Activated naive CD8-positive, alpha-beta T cell treated with anti-CD3 and anti-CD28 coated beads, Interleukin-2, amount 50 U/mL, for 24 hours (primary cell): Measurements from ENCODE around the gene GABRD.

Source experiments
- ATAC-seq: fragments of 150-1000 bp; cut with Tn5 transposase; one replicate; pipeline ENCODE4 v1.10.0; 2021
- DNase-seq: peaks from one replicate; pipeline ENCODE4 v3.0.0; 2021
- H3K27ac Mint-ChIP-seq: one replicate; pipeline ENCODE4 v1.8.0; 2021; ENCODE audit warnings: mild to moderate bottlenecking, mixed read lengths
- H3K27me3 Mint-ChIP-seq: one replicate; pipeline ENCODE4 v1.8.0; 2021; ENCODE audit warnings: mixed read lengths
- H3K36me3 Mint-ChIP-seq: one replicate; pipeline ENCODE4 v1.8.0; 2021; ENCODE audit warnings: low read depth, mixed read lengths
- H3K4me1 Mint-ChIP-seq: one replicate; pipeline ENCODE4 v1.8.0; 2021; ENCODE audit warnings: mixed read lengths
- H3K4me3 Mint-ChIP-seq: one replicate; pipeline ENCODE4 v1.8.0; 2021; ENCODE audit warnings: mild to moderate bottlenecking, moderate library complexity, mixed read lengths
- H3K9me3 Mint-ChIP-seq: one replicate; pipeline ENCODE4 v1.8.0; 2021; ENCODE audit warnings: mixed read lengths

Gene GABRD

GRCh38 chr1:2056955-2057590, 37.9 kb downstream of the GABRD start:
- H3K36me3 Mint-ChIP-seq, result no peaks in the 10 kb centered on the region
- H3K9me3 Mint-ChIP-seq, result no peaks in the 10 kb centered on the region
- no peaks in the 10 kb centered on the region for H3K27me3 Mint-ChIP-seq
- no peak overlapping the region for H3K27ac Mint-ChIP-seq
- no peak overlapping the region for H3K4me3 Mint-ChIP-seq
- no peaks in the 10 kb centered on the region for H3K4me1 Mint-ChIP-seq
- DNase-seq (no peak), ATAC-seq (no peak)

- Mint-ChIP-seq H3K4me1 (no peaks in the 10 kb centered on the region), H3K27me3 (no peaks in the 10 kb centered on the region), H3K27ac (no peak overlapping the region), H3K9me3 (no peaks in the 10 kb centered on the region), H3K36me3 (no peaks in the 10 kb centered on the region), H3K4me3 (no peak overlapping the region)
- no peak for ATAC-seq
- DNase-seq, result no peak
These were observed 40.3 kb downstream of the GABRD start for GRCh38 chr1:2059290-2059953.

DNA sequence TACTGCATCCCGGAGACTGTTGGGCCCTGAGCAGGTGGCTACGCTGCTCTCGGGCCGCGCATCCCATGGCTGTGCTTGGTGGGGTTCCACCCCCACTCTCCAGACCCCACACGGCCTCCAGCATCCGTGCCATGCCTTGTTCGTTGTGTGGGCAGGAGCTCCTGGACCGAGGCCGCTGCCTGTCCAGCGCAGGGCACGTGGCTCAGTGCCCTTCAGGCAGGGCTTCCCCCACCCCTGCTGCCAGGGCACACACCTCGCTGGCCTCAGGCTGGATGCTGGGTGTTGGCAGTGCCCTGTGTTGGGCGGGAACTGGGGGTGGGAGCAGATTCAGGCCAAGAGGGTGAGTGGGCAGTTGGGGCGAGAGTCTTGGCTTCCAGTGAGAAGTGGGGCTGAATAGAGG, 40.9 kb downstream of the GABRD start:
- ATAC-seq (no peak), DNase-seq (no peak)
- H3K36me3 Mint-ChIP-seq, result peaks cover 5% of the 10 kb centered on the region
- H3K27me3 Mint-ChIP-seq, result no peaks in the 10 kb centered on the region
- no peaks in the 10 kb centered on the region for H3K4me1 Mint-ChIP-seq
- H3K9me3 Mint-ChIP-seq, result peaks cover 3% of the 10 kb centered on the region
- H3K27ac Mint-ChIP-seq, result no peak overlapping the region
- H3K4me3 Mint-ChIP-seq, result no peak overlapping the region

GRCh38 chr1:2060535-2060934, 41.4 kb downstream of the GABRD start:
- H3K36me3 Mint-ChIP-seq, result peaks cover 5% of the 10 kb centered on the region
- H3K4me1 Mint-ChIP-seq, result no peaks in the 10 kb centered on the region
- ATAC-seq (no peak), DNase-seq (no peak)
- H3K4me3 Mint-ChIP-seq, result no peak overlapping the region
- H3K9me3 Mint-ChIP-seq, result peaks cover 4% of the 10 kb centered on the region
- no peak overlapping the region for H3K27ac Mint-ChIP-seq
- no peaks in the 10 kb centered on the region for H3K27me3 Mint-ChIP-seq

- Mint-ChIP-seq H3K4me3 (no peak overlapping the region), H3K36me3 (peaks cover 10% of the 10 kb centered on the region), H3K9me3 (peaks cover 9% of the 10 kb centered on the region), H3K27me3 (no peaks in the 10 kb centered on the region), H3K27ac (no peak overlapping the region), H3K4me1 (no peaks in the 10 kb centered on the region)
- no peak for DNase-seq
- no peak for ATAC-seq
These were observed 42.1 kb downstream of the GABRD start for GRCh38 chr1:2061065-2061778.

DNA sequence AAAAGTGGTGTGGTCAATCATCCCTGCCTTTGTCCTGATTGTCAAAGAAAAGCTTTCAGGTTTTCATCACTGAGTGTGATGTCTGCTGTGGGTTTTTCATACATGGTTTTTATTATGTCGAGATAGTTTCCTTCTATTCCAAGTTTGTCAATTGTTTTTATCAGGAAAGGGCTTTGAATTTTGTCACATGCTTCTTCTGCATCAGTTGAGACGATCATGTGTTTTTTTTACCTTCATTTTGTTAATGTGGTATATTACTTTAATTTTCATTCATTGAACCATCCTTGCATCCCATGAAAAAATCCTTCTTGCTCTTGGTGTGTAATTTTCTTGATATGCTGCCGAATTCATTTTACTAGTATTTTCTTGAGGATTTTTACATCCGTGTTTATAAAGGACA, 46.6 kb downstream of the GABRD start:
- no peaks in the 10 kb centered on the region for H3K27me3 Mint-ChIP-seq
- ATAC-seq, result no peak
- DNase-seq, result no peak
- H3K4me1 Mint-ChIP-seq, result no peaks in the 10 kb centered on the region
- H3K36me3 Mint-ChIP-seq, result peaks cover 12% of the 10 kb centered on the region
- peaks cover 9% of the 10 kb centered on the region for H3K9me3 Mint-ChIP-seq
- no peak overlapping the region for H3K27ac Mint-ChIP-seq
- no peak overlapping the region for H3K4me3 Mint-ChIP-seq

GRCh38 chr1:2067393-2067792, 48.2 kb downstream of the GABRD start:
- H3K27me3 Mint-ChIP-seq, result no peaks in the 10 kb centered on the region

DNA sequence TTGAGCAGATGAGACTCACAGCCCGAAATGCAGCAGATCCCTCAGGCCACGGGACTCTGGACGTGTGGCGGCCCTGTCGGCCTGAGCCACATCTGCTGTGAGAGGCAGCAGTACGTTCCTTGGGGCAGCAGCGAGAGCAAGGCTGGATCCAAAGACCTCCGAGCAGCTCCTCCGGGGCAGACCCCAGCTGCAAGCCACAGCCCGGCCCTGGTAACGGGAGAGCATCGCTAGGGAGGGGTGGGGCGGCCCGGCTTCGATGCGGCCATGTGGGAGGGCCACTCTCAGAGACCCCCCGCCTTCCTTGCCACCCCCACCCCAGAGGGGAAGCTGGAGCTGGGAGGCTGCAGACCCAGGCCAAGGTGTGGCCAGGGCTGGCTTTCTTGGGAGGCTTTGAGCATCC, 48.8 kb downstream of the GABRD start:
- Mint-ChIP-seq H3K9me3 (peaks cover 9% of the 10 kb centered on the region), H3K36me3 (peaks cover 12% of the 10 kb centered on the region), H3K4me1 (peaks cover 10% of the 10 kb centered on the region), H3K27ac (no peak overlapping the region), H3K4me3 (no peak overlapping the region), H3K27me3 (no peaks in the 10 kb centered on the region)
- no peak for DNase-seq
- ATAC-seq, result no peak

More at GRCh38 chr1:2067393-2067792, 48.2 kb downstream of the GABRD start:
- H3K36me3 Mint-ChIP-seq, result peaks cover 12% of the 10 kb centered on the region
- H3K27ac Mint-ChIP-seq, result no peak overlapping the region
- peaks cover 9% of the 10 kb centered on the region for H3K9me3 Mint-ChIP-seq
- H3K4me3 Mint-ChIP-seq, result no peak overlapping the region
- no peak for ATAC-seq
- DNase-seq, result no peak
- H3K4me1 Mint-ChIP-seq, result peaks cover 6% of the 10 kb centered on the region

DNA sequence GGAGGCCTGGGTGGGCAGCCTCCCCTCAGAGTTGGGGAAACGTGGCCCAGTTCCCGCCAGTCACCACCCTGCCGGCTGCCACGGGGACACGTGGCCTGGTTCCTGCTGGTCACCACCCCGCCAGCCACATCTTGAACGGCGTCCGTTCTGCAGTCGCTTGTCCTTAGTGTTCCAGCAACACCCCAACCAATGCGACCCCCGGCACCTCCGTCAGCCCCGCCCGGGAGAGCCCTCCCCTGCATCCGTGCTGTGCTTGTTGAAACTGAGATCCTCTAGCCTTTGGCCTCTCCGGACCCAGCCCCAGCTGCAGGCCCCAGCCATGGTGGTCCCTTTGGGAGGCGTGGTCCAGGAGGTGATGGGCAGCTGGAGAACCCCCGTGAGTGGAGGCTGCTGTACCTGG, 49.8 kb downstream of the GABRD start:
- Mint-ChIP-seq H3K9me3 (peaks cover 9% of the 10 kb centered on the region), H3K4me3 (no peak overlapping the region), H3K36me3 (peaks cover 12% of the 10 kb centered on the region), H3K4me1 (peaks cover 10% of the 10 kb centered on the region), H3K27ac (no peak overlapping the region), H3K27me3 (no peaks in the 10 kb centered on the region)
- no peak for DNase-seq
- ATAC-seq, result no peak

- Mint-ChIP-seq H3K36me3 (peaks cover 8% of the 10 kb centered on the region), H3K27me3 (no peaks in the 10 kb centered on the region), H3K4me1 (peaks cover 10% of the 10 kb centered on the region), H3K4me3 (no peak overlapping the region), H3K27ac (no peak overlapping the region), H3K9me3 (peaks cover 6% of the 10 kb centered on the region)
- no peak for DNase-seq
- ATAC-seq, result no peak
These were observed 50.9 kb downstream of the GABRD start for GRCh38 chr1:2070016-2070415.

- Mint-ChIP-seq H3K9me3 (peaks cover under 1% of the 10 kb centered on the region), H3K27ac (no peak overlapping the region), H3K4me3 (no peak overlapping the region), H3K4me1 (peaks cover 10% of the 10 kb centered on the region), H3K36me3 (peaks cover 5% of the 10 kb centered on the region), H3K27me3 (no peaks in the 10 kb centered on the region)
- DNase-seq (no peak), ATAC-seq (no peak)
These were observed 51.8 kb downstream of the GABRD start for GRCh38 chr1:2070800-2071530.

DNA sequence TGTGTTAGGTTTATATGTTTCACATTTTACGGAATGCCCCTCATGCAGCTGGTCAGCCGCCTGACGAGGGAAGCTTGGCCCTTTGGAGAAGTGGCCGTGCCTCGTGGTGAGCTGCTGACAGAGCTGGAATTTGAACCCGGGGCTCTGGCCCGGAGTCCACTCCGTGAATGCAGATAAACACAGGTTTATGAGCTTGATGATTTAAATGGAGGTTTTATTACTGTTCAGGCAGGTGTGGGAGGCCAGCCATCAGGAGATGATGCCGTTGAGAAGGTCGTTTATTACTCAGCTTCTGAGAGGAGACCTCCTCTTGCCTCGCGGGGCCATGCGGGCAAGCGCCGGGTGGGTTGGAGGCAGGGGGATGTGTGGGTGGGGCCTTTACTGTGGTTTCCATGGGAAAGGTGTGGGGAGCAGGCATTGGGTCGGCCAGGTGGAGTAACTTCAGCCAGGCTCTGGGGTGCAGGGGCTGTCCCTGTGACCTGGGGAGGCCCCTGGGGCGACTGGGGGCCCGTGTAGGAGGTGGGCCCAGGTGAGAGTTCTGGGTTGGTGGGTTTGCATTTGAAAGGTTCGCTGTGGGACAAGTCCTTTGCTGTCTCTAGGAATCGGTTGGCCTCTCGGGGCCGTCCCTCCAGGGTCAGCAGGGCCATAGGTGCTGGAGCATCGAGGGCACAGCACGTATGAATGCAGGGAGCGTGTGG, 53.1 kb downstream of the GABRD start:
- H3K9me3 Mint-ChIP-seq, result peaks cover 6% of the 10 kb centered on the region
- peaks cover 10% of the 10 kb centered on the region for H3K36me3 Mint-ChIP-seq
- no peaks in the 10 kb centered on the region for H3K27me3 Mint-ChIP-seq
- peak overlapping the region; percentile 62 for H3K27ac Mint-ChIP-seq
- no peak overlapping the region for H3K4me3 Mint-ChIP-seq
- ATAC-seq, result peak; percentile 74
- peak; percentile 49 for DNase-seq
- peaks cover 10% of the 10 kb centered on the region for H3K4me1 Mint-ChIP-seq

- no peak overlapping the region for H3K27ac Mint-ChIP-seq
- peaks cover 10% of the 10 kb centered on the region for H3K4me1 Mint-ChIP-seq
- H3K27me3 Mint-ChIP-seq, result no peaks in the 10 kb centered on the region
- H3K9me3 Mint-ChIP-seq, result peaks cover 12% of the 10 kb centered on the region
- H3K36me3 Mint-ChIP-seq, result peaks cover 15% of the 10 kb centered on the region
- ATAC-seq (no peak), DNase-seq (no peak)
- H3K4me3 Mint-ChIP-seq, result no peak overlapping the region
These were observed 53.7 kb downstream of the GABRD start for GRCh38 chr1:2072891-2073290.
